ENCODE measurements around the gene ELL3.
"Not testable (repeated sequence)": the region's sequence is repeated elsewhere in the genome, so short reads cannot be mapped to it uniquely, and the experiment has no call there.

The ELL3 gene

GRCh38 chr15:43749690-43750345, 26.9 kb downstream of the ELL3 start:
- Histone ChIP-seq H3K9me3 (ENCODE audit: low read depth, low read length) (no peaks in the 10 kb centered on the region), H3K27ac (no peak overlapping the region), H3K9ac (ENCODE audit: insufficient read length) (no peak overlapping the region), H3K4me3 (no peak overlapping the region), H3K36me3 (ENCODE audit: insufficient read depth, low read length) (peaks cover 41% of the 10 kb centered on the region)
- no peak for DNase-seq (ENCODE audit: low read depth, low spot score)
- no peak for TF ChIP-seq FOXP2 (optimal IDR thresholded peaks at IDR 0.05; ENCODE audit: control extremely low read depth, extremely low read length, insufficient read depth)

- Histone ChIP-seq H3K9me3 (ENCODE audit: low read depth, low read length) (no peaks in the 10 kb centered on the region), H3K36me3 (ENCODE audit: insufficient read depth, low read length) (peaks cover 28% of the 10 kb centered on the region), H3K27ac (no peak overlapping the region), H3K4me3 (peak overlapping the region; percentile 90), H3K9ac (ENCODE audit: insufficient read length) (no peak overlapping the region)
- no peak for TF ChIP-seq POLR2AphosphoS5 (IDR thresholded peaks at IDR 0.05; ENCODE audit: borderline replicate concordance, low read depth, low read length)
- no peak for TF ChIP-seq FOXP2 (optimal IDR thresholded peaks at IDR 0.05; ENCODE audit: control extremely low read depth, extremely low read length, insufficient read depth)
- TF ChIP-seq EZH2 (IDR thresholded peaks at IDR 0.05), result no peak
- no peak for DNase-seq (ENCODE audit: low read depth, low spot score)
Observed at GRCh38 chr15:43748376-43748775, 28.4 kb downstream of the ELL3 start.

GRCh38 chr15:43746903-43747309, 29.9 kb downstream of the ELL3 start:
- Histone ChIP-seq H3K27ac (peak overlapping the region; percentile 57; the same call in 1 of the 2 replicates), H3K36me3 (ENCODE audit: insufficient read depth, low read length) (peaks cover 13% of the 10 kb centered on the region), H3K9ac (ENCODE audit: insufficient read length) (peak overlapping the region; percentile 92), H3K4me3 (peak overlapping the region; percentile 90)
- H3K9me3 ChIP-seq (ENCODE audit: low read depth, low read length); DNase-seq (ENCODE audit: low read depth, low spot score): not testable (repeated sequence)

- H3K9me3 ChIP-seq (ENCODE audit: low read depth, low read length); H3K36me3 ChIP-seq (ENCODE audit: insufficient read depth, low read length); DNase-seq (ENCODE audit: low read depth, low spot score): not testable (repeated sequence)
- Histone ChIP-seq H3K9ac (ENCODE audit: insufficient read length) (peak within 1 kb of the TSS; percentile 92), H3K27ac (peak within 1 kb of the TSS; percentile 57; the same call in 1 of the 2 replicates), H3K4me3 (peak within 1 kb of the TSS; percentile 90)
- peak; percentile 84 for TF ChIP-seq POLR2AphosphoS5 (IDR thresholded peaks at IDR 0.05; ENCODE audit: borderline replicate concordance, low read depth, low read length)
Observed at GRCh38 chr15:43746245-43746902, 30.4 kb downstream of the ELL3 start, which contains the start of gene PDIA3. Gene PDIA3 (plus strand): TSS chr15:43746438. CDS start chr15:43746540, 102 bp downstream.

- DNase-seq (ENCODE audit: low read depth, low spot score), result no peak
- H3K4me3 ChIP-seq, result no peak overlapping the region
- no peaks in the 10 kb centered on the region for H3K9me3 ChIP-seq (ENCODE audit: low read depth, low read length)
- H3K27ac ChIP-seq, result no peak overlapping the region
- no peaks in the 10 kb centered on the region for H3K36me3 ChIP-seq (ENCODE audit: insufficient read depth, low read length)
- no peak overlapping the region for H3K9ac ChIP-seq (ENCODE audit: insufficient read length)
- TF ChIP-seq EZH2 (IDR thresholded peaks at IDR 0.05) (no peak), POLR2AphosphoS5 (IDR thresholded peaks at IDR 0.05; ENCODE audit: borderline replicate concordance, low read depth, low read length) (no peak), FOXP2 (optimal IDR thresholded peaks at IDR 0.05; ENCODE audit: control extremely low read depth, extremely low read length, insufficient read depth) (no peak)
Observed at GRCh38 chr15:43735416-43735815, 41.4 kb downstream of the ELL3 start.

GRCh38 chr15:43728053-43728725, 48.6 kb downstream of the ELL3 start:
- not testable (repeated sequence) for H3K27ac ChIP-seq; H3K36me3 ChIP-seq (ENCODE audit: insufficient read depth, low read length); DNase-seq (ENCODE audit: low read depth, low spot score); H3K4me3 ChIP-seq; H3K9ac ChIP-seq (ENCODE audit: insufficient read length); H3K9me3 ChIP-seq (ENCODE audit: low read depth, low read length)

GRCh38 chr15:43726306-43726705, 50.5 kb downstream of the ELL3 start:
- H3K9ac ChIP-seq (ENCODE audit: insufficient read length); DNase-seq (ENCODE audit: low read depth, low spot score); H3K36me3 ChIP-seq (ENCODE audit: insufficient read depth, low read length); H3K27ac ChIP-seq; H3K9me3 ChIP-seq (ENCODE audit: low read depth, low read length); H3K4me3 ChIP-seq: not testable (repeated sequence)

- no peak overlapping the region for H3K27ac ChIP-seq
- no peak for DNase-seq (ENCODE audit: low read depth, low spot score)
- no peak overlapping the region for H3K9ac ChIP-seq (ENCODE audit: insufficient read length)
- TF ChIP-seq FOXP2 (optimal IDR thresholded peaks at IDR 0.05; ENCODE audit: control extremely low read depth, extremely low read length, insufficient read depth) (no peak), POLR2AphosphoS5 (IDR thresholded peaks at IDR 0.05; ENCODE audit: borderline replicate concordance, low read depth, low read length) (no peak), EZH2 (IDR thresholded peaks at IDR 0.05) (no peak)
- no peaks in the 10 kb centered on the region for H3K36me3 ChIP-seq (ENCODE audit: insufficient read depth, low read length)
- H3K4me3 ChIP-seq, result no peak overlapping the region
- no peaks in the 10 kb centered on the region for H3K9me3 ChIP-seq (ENCODE audit: low read depth, low read length)
Observed at GRCh38 chr15:43723151-43723550, 53.6 kb downstream of the ELL3 start.
